ENCODE results near the gene IDH2. TPM values are rescaled to one million over a fixed set of nuclear protein-coding genes. Genes with fewer than 3 reads are reported as not detected.

IDH2 gene
- 29.4 and 37.7 TPM in 2 replicates for total RNA-seq

GRCh38 chr15:90101969-90102890 is at the start of gene IDH2:
IDH2 (minus strand) TSS chr15:90102468; CDS start chr15:90102390, 78 bp downstream.

Small RNA genes within 50 kb of the gene (small RNA-seq; reads per million reads assigned to genes)
- not detected for gene RF00066

Other genes starting within 250 kb of the IDH2 start
- 36.7 and 43.2 TPM in 2 replicates for gene AP3S2, start 208.5 kb downstream of the IDH2 start, total RNA-seq
- gene ARPIN, start 189.5 kb downstream of the IDH2 start, total RNA-seq = 11.8 and 12.7 TPM in 2 replicates
- 8.8 and 14.5 TPM in 2 replicates for gene ZNF710, start 101.1 kb downstream of the IDH2 start, total RNA-seq
- gene SEMA4B, start 98.9 kb upstream of the IDH2 start, total RNA-seq = 11.0 and 16.4 TPM in 2 replicates
- 24.6 and 29.4 TPM in 2 replicates for gene CIB1, start 131.5 kb upstream of the IDH2 start, total RNA-seq
- gene GDPGP1, start 131.7 kb upstream of the IDH2 start, total RNA-seq = 5.5 and 7.0 TPM in 2 replicates
- gene TTLL13, start 147.1 kb upstream of the IDH2 start, total RNA-seq = under 0.01 TPM in 1 of 2 replicates, not detected in the other
- gene NGRN, start 163.2 kb upstream of the IDH2 start, total RNA-seq = 26.8 and 29.5 TPM in 2 replicates
- gene ZNF774, start 249.8 kb upstream of the IDH2 start, total RNA-seq = 0.73 and 0.98 TPM in 2 replicates

Measured in subcutaneous preadipocyte (primary cell).